Stimulated activated CD8-positive, alpha-beta memory T cell treated with anti-CD3 and anti-CD28 coated beads, Interleukin-7, amount 100 ng/mL, for 4 hours (primary cell): ENCODE measurements around the gene TOMM40L.
"Not testable (repeated sequence)": the region's sequence is repeated elsewhere in the genome, so short reads cannot be mapped to it uniquely, and the experiment has no call there.

Experiments used
- DNase-seq, 2 donors: peaks; one replicate each; pipeline ENCODE4 v3.0.0-alpha.2; 2020; ENCODE audit warnings: low read depth in 2 of 2

The TOMM40L gene

DNA sequence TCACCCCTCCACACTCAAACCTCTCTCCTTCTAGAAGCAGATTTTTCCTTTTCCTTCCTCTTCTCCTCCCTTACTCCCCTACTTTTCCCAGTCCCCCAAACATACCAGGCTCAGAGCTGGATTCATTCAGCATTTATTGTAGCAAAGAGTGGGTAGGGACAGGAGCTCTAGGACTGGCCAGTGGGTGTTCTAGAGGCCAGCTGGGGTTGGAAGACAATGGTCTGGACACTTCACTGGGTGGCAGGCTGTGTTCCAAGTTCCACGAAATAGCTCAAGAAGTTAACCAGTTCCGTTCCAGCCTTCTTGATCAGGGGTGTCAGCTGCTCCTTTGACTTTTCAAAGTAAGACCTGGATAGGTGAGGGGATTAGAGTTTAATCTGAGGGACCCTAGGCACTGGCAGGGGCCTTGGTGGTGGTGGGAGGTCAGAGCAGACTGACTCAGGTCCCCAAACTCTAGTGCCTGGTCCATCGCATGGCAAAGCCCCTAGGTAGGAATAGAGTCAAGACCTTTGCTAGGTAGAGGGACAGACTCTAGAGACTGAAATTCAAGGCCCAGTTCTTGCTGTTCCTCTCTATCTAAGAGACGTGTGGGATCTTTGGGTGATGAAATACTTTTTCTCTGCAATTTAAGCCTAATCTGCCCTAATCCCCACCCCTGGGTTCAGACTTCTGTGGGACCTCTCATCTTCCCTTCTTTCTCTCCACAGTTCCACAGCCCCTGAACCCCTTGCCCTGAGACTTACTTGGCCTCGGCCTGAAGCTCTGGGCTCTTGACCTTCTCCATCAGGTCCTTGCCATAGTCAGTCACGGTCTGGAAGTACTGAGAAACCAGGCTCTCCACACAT lies 3.5 kb upstream of the TOMM40L start:
- no peak for DNase-seq

DNA sequence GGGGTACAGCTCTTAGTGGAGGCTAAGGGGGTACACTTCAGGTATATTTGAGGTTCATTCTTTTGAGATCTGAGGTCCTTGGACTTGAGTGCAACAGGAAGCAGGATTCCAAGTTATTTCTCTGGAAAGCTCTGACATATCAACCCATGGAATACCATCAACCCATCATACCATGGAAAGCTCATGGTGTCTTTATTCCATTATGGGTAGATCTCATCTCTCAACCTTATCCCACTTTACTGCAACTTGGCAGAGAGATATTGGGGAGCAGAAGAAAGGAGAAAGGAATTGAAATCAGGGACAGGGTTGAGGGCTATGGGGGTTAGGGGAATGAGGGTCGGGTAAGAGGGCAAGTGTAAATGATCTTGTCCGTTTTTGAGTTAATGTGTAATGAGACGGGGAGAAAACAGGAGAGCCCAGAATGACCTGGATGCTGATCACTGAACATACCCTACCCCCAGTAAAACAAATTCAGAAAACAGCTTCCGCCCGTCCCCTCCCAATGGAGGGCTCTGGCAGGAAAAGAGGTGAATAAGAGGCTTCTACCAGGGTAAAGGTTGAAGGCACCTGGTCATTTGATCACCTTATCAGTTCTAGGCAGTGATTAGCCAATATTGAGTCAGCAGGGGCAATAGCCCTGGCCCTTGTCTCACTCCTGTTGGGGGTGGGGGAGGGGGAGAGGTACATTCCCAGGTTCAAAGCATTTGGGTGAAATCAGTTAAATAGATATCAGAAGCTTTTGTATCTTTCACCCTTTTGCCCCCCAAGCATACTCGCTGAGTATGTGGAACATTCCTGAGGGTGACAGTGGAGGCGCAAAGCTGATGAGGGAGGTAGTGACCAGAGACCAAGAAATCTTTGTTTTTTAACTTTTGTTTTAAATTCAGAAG lies 1.8 kb upstream of the TOMM40L start:
- no peak for DNase-seq

DNA sequence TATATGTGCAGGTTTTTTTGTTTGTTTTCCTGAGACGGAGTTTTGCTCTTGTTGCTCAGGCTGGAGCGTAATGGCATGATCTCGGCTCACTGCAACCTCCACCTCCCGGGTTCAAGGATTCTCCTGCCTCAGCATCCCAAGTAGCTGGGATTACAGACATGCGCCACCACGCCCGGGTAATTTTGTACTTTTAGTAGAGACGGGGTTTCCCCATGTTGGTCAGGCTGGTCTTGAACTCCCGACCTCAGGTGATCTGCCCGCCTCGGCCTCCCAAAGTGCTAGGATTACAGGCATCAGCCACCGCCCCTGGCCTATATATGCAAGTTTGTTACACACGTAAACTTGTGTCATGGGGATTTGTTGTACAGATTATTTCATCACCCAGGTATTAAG lies 1.2 kb upstream of the TOMM40L start:
- DNase-seq = not testable (repeated sequence)

DNA sequence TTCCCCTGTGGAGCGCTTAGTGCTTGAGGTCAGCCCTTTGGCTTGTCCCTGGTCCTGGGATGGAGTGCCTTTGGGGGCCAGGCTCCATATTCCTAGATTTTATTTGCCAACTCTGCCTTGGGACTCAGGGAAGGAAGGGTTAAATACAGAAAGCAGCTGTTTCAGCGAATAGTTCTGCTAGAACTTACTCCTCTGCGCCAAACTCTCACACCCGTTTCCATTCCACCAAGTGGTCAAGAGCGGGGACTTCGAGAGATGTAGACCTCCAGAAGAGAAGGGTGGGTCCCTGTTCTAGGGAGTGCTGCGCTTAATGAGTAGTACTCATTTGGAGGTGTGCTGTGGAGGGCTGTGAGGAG lies 704 bp upstream of the TOMM40L start:
- no peak for DNase-seq

DNA sequence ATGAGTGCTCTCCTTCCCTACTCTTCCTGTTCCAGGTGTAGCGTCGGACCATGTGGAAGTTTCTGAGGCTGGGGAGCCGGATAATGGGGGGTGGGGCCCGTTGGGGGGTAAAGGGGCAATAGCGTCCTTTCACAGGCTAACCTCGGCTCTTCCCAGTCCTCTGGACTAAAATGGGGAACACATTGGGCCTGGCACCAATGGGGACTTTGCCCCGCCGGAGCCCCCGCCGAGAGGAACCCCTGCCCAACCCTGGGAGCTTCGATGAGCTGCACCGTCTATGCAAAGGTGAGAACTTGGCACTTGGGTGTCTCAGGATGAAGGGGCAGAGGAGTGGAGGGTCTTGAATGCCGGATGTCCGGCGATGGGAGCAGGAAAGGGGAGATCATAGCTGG lies 456 bp downstream of the TOMM40L start:
- DNase-seq = no peak

DNA sequence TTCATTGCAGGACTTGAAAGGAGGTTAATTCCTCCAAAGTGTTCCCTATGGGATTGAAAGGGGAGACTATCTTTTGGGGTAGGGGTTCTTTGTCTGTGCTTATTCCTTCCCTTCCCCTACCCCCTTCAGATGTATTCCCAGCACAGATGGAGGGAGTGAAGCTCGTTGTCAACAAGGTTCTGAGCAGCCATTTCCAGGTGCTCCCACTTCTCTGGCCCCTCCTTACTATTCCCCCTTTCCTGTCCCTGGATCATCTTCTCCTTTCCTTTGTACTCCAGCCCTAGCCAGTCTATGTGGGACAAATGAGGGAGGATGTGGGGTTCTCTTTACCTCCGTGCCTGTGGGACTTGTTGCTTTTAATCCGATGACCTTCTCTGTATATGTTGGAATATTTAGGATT lies 899 bp downstream of the TOMM40L start:
- DNase-seq = no peak

DNA sequence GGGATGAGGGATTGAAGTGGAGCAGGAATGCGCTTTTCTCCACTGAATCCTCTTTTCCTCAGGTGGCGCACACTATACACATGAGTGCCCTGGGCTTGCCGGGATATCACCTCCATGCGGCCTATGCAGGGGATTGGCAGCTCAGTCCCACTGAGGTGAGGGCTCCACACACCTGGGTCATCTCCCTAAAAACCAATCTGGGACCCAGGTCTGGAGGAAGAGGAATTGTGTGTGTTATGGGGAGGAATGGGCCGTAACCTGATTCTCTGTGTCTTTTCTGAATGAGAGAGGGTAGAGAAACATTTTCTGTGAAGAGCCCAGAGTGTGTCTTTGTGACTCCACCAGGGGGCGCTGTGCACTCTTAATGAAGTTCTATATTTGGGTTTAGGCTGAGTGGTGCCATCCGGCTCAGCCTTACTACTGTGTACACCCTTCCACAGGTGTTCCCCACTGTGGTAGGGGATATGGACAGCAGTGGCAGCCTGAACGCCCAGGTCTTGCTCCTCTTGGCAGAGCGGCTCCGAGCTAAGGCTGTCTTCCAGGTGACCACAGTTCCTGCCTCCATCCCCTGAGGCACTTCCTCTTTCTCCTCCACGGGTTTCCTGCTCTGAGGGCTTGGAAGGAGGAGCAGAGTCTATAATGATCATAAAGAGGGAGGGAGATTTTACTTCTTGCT lies 1.5 kb downstream of the TOMM40L start:
- peak; percentile 72 to 81 for DNase-seq

DNA sequence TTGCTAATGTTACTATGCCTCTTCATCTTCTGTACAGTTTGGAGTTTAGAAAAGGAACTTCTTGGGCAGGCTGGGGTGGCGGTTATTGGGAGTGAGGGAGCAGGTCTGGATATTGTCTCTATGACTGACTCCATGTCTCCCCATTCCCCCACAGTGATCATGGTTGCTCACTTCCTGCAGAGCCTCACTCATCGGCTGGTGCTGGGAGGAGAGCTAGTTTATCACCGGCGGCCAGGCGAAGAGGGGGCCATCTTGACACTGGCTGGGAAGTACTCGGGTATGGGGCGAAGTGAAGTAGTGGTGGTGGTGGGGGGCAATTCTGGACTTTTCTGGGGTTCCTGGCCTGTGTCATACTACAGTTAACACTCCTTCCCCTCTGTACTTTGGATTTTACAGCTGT lies 2.2 kb downstream of the TOMM40L start:
- no peak for DNase-seq

DNA sequence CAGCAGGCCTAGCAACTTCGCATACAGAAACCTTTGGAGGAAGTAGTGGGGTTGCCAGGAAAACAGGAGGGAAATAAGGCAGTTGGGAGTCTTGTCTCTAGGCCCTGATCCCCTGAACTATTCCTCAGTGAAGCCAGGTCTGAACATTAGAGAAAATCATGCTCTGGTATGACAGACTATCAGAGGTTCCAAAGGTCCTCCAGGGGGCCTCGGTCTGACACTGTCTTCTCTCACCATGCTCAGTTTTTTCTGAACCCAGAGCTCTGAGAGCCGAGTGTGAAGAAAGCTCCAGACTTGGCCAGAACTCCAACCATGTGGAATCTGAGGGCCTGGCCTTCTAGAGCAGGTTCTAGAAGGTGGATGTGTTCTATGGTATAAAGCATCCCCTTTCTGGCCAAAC lies 4.0 kb downstream of the TOMM40L start:
- no peak for DNase-seq

DNA sequence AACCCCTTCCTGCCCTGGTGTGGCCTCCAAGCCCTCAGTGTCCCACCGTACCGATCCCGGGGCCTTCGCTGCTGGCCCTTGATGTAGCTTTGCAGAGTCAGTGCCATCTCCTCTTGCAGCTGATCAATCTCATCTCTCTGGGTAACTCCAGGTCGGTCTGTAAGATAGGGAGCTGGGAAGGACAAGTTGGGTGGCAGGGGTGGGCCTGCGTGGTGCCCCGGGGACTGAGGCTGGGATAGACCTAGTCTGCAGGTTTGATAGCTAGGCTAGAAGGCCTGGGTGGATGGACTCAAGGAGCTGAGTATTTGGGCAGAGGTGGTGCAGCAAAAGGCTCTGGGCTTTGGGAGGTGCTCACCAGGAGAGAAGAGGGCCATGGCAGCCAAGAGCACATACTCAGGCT lies 4.9 kb downstream of the TOMM40L start:
- no peak for DNase-seq

DNA sequence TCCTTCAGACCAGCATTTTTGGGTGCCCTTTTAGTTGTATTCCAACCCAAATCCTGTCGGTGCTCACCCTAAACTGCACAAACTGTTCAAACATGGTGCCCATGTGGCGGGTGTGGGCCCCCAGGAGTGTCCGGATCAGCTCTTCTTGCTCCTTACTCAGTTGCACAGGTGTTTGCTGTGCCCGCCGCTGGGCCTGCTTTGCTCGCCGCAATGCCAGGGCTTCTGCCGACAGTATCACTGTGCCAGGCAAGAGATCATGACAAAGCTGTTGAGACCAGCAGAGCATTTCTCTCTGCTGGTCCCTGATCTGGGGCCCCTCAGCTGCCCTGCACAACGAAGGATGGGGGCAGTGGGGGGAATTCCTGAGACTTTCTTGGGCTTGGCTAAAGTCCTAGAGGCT lies 7.2 kb downstream of the TOMM40L start:
- DNase-seq = no peak

DNA sequence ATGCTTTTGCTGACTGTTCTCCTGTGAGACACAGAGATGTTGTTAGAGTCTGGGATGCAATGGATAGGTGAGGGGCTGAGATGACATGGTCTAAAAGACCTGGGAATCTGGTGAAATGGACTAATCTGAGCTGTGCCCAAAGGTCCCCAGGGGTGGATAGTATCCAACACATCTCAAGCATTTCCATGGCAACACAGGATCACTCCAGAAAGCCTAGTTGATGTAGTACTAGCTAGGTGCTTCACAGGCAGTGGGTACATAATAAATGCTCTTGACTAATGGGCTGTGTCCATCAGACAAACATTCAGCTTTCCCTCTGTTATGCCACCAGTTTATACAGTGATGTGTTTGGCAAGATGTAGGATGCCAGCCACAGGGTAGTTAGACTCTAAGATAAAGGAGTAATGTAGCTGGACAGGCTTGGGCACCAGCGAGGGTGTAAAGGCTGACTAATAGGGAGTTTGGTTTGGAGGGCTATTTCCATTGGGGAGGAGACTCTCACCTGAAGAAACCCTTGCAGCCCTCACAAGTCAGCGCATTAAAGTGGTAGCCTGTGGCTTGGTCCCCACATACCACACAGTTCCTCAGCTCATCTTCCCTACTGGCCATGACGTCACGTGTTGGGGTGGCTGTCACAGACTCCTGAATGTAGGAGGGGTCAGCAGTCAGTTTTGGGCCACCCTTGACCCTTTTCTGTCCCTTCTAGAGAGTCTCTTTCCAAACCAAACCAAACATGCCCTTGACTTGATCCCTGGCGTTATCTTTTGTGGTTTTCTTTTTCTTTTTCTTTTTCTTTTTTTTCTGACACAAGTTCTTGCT lies 10.3 kb downstream of the TOMM40L start:
- DNase-seq = no peak

DNA sequence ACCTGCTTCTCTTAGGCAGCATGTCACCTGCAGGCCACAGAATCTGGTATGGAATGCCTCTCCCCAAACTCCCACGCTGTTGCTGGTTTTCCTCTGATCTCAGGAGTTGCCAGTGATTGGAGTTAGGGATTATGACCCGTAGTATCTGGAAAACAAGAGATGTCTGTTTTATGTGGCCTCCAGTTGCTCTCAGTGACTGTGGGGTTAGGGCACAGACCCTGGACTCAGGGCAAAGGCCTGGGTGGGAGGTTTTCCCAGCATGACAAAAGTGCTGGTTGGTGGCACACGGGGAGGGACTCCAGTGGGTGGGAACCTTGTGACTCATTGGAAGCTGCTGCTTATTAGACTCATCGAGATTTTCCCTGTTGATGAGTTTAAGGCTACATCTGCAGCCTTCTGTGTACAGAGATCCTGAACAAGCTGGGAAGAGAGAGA lies 12.2 kb downstream of the TOMM40L start, which contains the start of gene NR1I3:
Gene NR1I3 (minus strand): TSS at position 165 of the 435 bp plus-strand sequence. CDS start 1,638 bp downstream, outside the sequence.
- no peak for DNase-seq

DNA sequence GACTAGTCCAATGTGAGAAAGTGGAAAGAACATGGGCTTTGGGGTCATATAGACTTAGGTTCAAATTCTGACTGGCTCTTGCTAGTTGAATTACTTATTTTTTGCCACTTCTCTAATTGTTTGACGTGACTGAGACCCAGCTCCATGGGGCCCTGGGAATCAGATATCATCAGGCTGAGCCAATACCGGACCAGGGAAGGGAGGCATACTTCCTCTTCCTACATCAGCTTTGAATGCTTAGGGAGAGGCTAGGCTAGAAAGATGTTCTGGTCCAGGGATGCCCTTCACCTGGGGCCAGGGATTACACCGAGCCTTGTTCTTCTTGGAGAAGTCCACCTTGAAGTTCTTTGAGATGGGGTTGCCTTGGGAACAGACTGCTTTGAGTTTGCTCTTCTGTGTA lies 15.8 kb downstream of the TOMM40L start:
- DNase-seq = no peak

DNA sequence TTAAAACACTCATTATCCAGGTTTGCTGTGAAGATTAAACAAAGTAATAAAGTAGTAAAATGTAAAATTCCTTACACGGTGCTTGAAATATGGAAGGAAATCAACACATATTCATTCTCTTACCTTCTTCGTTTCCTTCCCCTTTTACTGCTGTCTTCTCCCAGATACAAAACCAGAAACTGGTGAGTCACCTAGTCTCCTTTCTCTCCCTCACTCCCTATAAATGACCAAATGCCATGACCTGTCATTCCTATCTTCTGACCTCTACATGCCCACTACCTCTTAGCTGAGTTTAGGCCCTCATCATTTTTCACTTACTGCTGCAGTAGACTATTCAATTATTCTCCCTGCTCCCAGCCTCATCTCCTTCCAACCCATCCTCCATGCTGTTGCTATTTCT lies 16.5 kb downstream of the TOMM40L start:
- DNase-seq = no peak

DNA sequence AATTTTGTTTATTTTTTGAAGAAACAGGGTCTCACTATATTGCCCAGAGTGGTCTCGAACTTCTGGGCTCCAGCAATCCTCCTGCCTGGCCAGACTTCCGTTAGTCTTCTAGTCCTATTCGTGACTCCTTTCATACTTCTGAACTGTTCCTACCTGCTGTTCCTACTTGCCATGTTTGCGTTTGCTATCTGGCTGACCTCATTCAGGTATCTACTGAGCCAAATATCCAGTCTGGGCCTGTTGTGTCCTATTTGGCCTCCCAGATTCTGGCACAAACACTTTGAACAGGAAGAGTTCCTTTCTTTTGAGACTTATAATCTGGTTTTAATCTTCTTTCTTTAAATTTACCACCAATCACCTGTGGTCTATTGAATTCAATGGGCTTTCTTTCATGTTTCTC lies 19.0 kb downstream of the TOMM40L start:
- DNase-seq = no peak

DNA sequence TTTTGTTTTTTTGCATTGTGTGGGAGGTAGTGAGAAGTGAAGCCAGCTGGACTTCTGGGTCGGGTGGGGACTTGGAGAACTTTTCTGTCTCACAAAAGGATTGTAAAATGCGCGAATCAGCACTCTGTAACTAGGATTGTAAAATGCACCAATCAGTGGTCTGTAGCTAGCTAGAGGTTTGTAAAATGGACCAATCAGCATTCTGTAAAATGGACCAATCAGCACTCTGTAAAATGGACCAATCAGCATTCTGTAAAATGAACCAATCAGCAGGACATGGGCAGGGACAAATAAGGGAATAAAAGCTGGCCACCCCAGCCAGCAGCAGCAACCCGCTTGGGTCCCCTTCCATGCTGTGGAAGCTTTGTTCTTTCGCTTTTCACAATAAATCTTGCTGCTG lies 24.2 kb downstream of the TOMM40L start:
- not testable (repeated sequence) for DNase-seq

DNA sequence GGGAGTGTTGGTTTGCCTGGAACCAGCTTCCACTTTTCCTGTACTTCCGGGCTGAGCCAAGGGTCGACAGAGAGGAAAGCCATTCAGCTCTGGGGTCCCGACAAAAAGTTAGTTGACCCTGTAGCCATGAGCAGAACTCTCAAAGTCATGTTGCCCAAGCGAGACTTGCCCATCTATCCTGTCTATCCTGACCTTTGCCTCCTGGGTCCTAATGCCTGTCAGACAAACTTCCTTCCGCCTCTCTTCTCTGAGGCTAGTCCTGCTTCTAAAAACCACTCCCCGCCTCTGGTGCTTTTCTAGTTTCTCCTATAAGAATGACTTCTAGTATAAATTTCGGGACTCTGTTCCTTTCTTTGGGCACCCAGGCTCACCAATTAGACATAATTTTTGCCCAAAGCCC lies 25.0 kb downstream of the TOMM40L start:
- DNase-seq = no peak

DNA sequence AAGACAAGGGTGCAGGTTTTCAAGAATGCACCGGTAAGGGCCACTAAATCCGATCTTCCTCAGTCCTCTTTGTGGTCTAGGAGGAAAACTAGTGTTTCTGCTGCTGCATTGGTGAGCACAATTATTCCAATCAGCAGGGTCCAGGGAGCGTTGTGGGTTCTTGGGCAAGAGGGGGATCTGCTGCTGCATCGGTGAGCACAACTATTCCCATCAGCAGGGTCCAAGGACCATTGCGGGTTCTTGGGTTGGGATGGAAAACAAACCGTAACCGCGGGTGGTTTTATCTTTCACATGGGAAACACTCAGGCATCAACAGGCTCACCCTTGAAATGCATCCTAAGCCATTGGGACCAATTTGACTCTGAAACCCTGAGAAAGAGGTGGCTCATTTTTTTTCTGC lies 25.7 kb downstream of the TOMM40L start:
- no peak for DNase-seq

DNA sequence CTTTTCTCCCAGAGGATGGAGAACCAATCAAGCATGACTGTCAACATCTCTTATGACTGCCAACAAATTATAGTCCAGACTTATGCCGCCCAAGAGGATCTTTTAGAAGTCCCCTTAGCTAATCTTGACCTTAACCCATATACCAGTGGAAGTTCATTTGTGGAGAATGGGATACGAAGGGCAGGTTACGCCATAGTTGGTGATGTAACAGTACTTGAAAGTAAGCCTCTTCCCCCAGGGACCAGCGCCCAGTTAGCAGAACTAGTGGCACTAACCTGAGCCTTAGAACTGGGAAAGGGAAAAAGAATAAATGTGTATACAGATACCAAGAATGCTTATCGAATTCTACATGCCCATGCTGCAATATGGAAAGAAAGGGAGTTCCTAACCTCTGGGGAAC lies 29.4 kb downstream of the TOMM40L start:
- not testable (repeated sequence) for DNase-seq

DNA sequence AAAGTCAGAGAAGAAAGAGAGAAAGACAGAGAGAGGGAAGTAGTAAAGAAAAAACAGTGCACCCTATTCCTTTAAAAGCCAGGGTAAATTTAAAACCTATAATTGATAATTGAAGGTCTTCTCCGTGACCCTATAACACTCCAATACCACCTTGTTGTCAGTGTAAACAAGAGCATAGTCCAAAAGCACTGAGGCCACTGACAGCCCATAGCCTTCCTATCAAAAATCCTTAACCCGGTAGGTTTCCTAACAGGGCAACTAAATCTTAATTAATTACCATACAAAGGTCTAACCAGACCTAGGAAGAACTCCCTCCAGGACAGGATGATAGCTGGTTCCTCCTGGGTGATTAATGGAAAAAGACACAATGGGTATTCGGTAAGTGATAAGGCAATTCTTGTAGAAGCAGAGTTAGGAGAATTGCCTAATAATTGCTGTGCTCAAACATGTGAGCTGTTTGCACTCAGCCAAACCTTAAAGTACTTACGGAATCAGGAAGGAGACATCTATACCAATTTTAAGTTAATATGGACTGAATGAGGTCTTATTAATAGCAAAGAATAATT lies 30.2 kb downstream of the TOMM40L start:
- DNase-seq = not testable (repeated sequence)
